Osteoblast (primary cell): ENCODE measurements around the gene ACOT11. TPM values are rescaled to one million over a fixed set of nuclear protein-coding genes. Genes with fewer than 3 reads are reported as not detected.

Source experiments
- DNase-seq: peaks from one replicate; pipeline ENCODE4 v3.0.0; 2011; ENCODE audit warnings: low spot score, mixed read lengths; ENCODE audit not compliant: insufficient read length; ENCODE audit errors: missing footprints
- H2AFZ ChIP-seq: 2 replicates; pipeline ENCODE4 v1.6.0; 2011; ENCODE audit warnings: mild to moderate bottlenecking, low read length
- H3K27ac ChIP-seq: 2 replicates; pipeline ENCODE4 v1.5.1; 2011; ENCODE audit warnings: mild to moderate bottlenecking, low read depth, low read length, moderate library complexity
- H3K27me3 ChIP-seq: 2 replicates; pipeline ENCODE4 v1.6.0; 2012; ENCODE audit warnings: mild to moderate bottlenecking, control low read depth, inconsistent platforms, low read length, moderate library complexity; ENCODE audit not compliant: insufficient read depth
- H3K36me3 ChIP-seq: 2 replicates; pipeline ENCODE4 v1.5.1; 2011; ENCODE audit warnings: mild to moderate bottlenecking, low read length, control low read depth, moderate library complexity; ENCODE audit not compliant: insufficient read depth
- H3K4me1 ChIP-seq: 2 replicates; pipeline ENCODE4 v1.5.1; 2011; ENCODE audit warnings: mild to moderate bottlenecking, low read length, control low read depth, moderate library complexity; ENCODE audit not compliant: insufficient read depth
- H3K4me2 ChIP-seq: 2 replicates; pipeline ENCODE4 v1.6.0; 2011; ENCODE audit warnings: mild to moderate bottlenecking, low read length; ENCODE audit not compliant: insufficient read depth
- H3K4me3 ChIP-seq: fragments of 200-600 bp; sonication (generic); 3 replicates; pipeline ENCODE4 v1.5.1; 2012; ENCODE audit warnings: mild to moderate bottlenecking, low read length, inconsistent platforms; ENCODE audit not compliant: insufficient read depth
- H3K79me2 ChIP-seq: 2 replicates; pipeline ENCODE4 v1.6.0; 2012; ENCODE audit warnings: mild to moderate bottlenecking, low read length, control low read depth, inconsistent platforms; ENCODE audit not compliant: insufficient read depth
- H3K9me3 ChIP-seq: 2 replicates; pipeline ENCODE4 v1.5.1; 2011; ENCODE audit warnings: low read depth, low read length, control low read depth
- H4K20me1 ChIP-seq: 2 replicates; pipeline ENCODE4 v1.6.0; 2012; ENCODE audit warnings: mild to moderate bottlenecking, low read length, control low read depth; ENCODE audit not compliant: insufficient read depth
- total RNA-seq: library from RNA; depleted of rRNA; stranded (reverse); fragments of >200 nt; gene quantifications from 2 replicates; pipeline ENCODE4 v1.2.3, GENCODE V29; 2012
- TF ChIP-seq, protein P1 (sequence below): IDR thresholded peaks from 2 replicates; pipeline ENCODE4 v1.5.1; 2011; ENCODE audit warnings: mild to moderate bottlenecking, low read depth, low read length, moderate library complexity; ENCODE audit errors: extremely low read depth

ACOT11 gene
- total RNA-seq, 1 donor, result 2.9 TPM

DNA sequence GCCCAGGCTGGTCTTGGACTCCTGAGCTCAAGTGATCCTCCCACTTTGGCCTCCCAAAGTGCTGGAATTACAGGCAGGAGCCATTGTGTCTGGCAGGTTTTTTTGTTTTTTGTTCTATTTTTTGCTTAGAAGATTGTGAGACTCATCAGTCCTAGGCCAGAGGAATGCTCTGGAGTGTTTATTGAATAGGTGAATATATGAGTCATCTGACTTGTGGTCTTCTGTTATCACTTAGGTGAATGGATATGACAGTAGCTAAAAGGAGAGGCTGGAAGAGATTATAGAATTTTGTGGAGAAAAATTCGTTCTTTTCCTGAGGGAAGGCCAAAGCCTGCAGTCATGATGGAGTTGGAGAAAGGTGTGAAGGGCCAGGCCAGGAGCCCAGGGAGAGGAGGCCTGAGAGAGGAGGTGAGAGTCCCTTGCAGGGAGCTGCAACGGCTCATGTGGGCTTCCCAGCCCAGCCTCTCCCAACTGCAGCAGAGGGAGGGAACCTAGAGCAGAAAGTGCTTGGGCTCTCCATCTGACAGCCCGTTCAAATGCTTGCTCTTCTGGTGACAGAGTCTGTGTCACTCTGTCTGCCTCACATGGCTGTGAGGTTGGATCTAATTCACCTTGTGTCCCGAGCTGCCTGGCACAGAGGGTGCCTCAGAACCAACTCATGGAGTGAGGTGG, 31.6 kb upstream of the ACOT11 start:
- Histone ChIP-seq H2AFZ (no peak overlapping the region), H3K36me3 (no peaks in the 10 kb centered on the region), H3K4me2 (no peak overlapping the region), H3K27ac (no peak overlapping the region), H3K4me3 (no peak overlapping the region), H3K9me3 (no peaks in the 10 kb centered on the region), H4K20me1 (no peaks in the 10 kb centered on the region), H3K79me2 (no peaks in the 10 kb centered on the region), H3K4me1 (no peaks in the 10 kb centered on the region), H3K27me3 (peaks cover 4% of the 10 kb centered on the region)
- DNase-seq, result no peak
- TF ChIP-seq, protein P1, sequence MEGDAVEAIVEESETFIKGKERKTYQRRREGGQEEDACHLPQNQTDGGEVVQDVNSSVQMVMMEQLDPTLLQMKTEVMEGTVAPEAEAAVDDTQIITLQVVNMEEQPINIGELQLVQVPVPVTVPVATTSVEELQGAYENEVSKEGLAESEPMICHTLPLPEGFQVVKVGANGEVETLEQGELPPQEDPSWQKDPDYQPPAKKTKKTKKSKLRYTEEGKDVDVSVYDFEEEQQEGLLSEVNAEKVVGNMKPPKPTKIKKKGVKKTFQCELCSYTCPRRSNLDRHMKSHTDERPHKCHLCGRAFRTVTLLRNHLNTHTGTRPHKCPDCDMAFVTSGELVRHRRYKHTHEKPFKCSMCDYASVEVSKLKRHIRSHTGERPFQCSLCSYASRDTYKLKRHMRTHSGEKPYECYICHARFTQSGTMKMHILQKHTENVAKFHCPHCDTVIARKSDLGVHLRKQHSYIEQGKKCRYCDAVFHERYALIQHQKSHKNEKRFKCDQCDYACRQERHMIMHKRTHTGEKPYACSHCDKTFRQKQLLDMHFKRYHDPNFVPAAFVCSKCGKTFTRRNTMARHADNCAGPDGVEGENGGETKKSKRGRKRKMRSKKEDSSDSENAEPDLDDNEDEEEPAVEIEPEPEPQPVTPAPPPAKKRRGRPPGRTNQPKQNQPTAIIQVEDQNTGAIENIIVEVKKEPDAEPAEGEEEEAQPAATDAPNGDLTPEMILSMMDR, result no peak

GRCh38 chr1:54517496-54517895, 30.5 kb upstream of the ACOT11 start:
- Histone ChIP-seq H3K4me3 (no peak overlapping the region), H2AFZ (no peak overlapping the region), H3K36me3 (no peaks in the 10 kb centered on the region), H3K27ac (no peak overlapping the region), H3K79me2 (no peaks in the 10 kb centered on the region), H3K4me2 (no peak overlapping the region), H3K4me1 (no peaks in the 10 kb centered on the region), H3K27me3 (peaks cover 4% of the 10 kb centered on the region), H3K9me3 (no peaks in the 10 kb centered on the region), H4K20me1 (no peaks in the 10 kb centered on the region)
- TF ChIP-seq, protein P1, result no peak
- no peak for DNase-seq

DNA sequence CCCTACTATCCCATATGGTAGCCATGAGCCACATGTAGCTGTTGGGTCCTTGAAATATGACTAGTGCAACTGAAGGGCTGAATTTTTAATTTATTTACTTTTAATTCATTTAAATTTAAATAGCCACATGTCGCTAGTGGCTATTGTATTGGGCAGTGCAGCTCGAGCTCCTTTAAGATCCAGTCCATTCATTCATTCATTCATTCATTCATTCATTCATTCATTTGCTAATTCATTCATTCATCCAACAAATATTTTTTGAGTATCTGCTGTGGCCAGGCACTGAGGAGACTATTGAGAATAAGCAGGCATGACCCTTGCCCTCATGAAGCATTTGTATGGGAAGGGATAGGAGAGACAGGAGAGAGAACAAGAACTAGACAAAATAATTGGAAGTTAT, 29.5 kb upstream of the ACOT11 start:
- Histone ChIP-seq H3K27me3 (peaks cover 4% of the 10 kb centered on the region), H3K9me3 (no peaks in the 10 kb centered on the region), H3K4me2 (no peak overlapping the region), H4K20me1 (no peaks in the 10 kb centered on the region), H3K4me3 (no peak overlapping the region), H3K4me1 (no peaks in the 10 kb centered on the region), H3K27ac (no peak overlapping the region), H3K36me3 (no peaks in the 10 kb centered on the region), H3K79me2 (no peaks in the 10 kb centered on the region), H2AFZ (no peak overlapping the region)
- TF ChIP-seq, protein P1, result no peak
- no peak for DNase-seq

- no peak overlapping the region for H3K27ac ChIP-seq
- H3K79me2 ChIP-seq, result no peaks in the 10 kb centered on the region
- DNase-seq, result no peak
- TF ChIP-seq, protein P1, result no peak
- H3K4me1 ChIP-seq, result no peaks in the 10 kb centered on the region
- H3K4me3 ChIP-seq, result no peak overlapping the region
- peaks cover 4% of the 10 kb centered on the region for H3K27me3 ChIP-seq
- no peak overlapping the region for H2AFZ ChIP-seq
- H3K9me3 ChIP-seq, result no peaks in the 10 kb centered on the region
- H3K36me3 ChIP-seq, result no peaks in the 10 kb centered on the region
- no peaks in the 10 kb centered on the region for H4K20me1 ChIP-seq
- H3K4me2 ChIP-seq, result no peak overlapping the region
These were observed 28.3 kb upstream of the ACOT11 start for GRCh38 chr1:54519709-54520108.
